K562 (cell line): Measurements from ENCODE around the gene MAP3K20. TPM values are rescaled to one million over a fixed set of nuclear protein-coding genes. Genes with fewer than 3 reads are reported as not detected.

Source experiments
- ATAC-seq: fragments of 200-7000 bp; cut with Tn5 transposase; 3 replicates; pipeline ENCODE4 v1.9.1; 2020; ENCODE audit warnings: moderate library complexity
- BruUV-seq: library from RNA; stranded (reverse); fragments of 400-500 nt; replicated peaks from 2 replicates; lab custom pipeline; 2021; lab: Mats Ljungman, UMichigan
- CTCF ChIA-PET: fragments of 300-600 bp; formaldehyde crosslinking; extraction: SDS; loops from one replicate; lab custom pipeline; 2021; ENCODE audit warnings: low intra/inter-chr PET ratio; lab: Yijun Ruan, JAX
- POLR2A ChIA-PET: fragments of 300-600, 350-650 bp; sonication (Branson Sonifier 250); formaldehyde crosslinking; extraction: SDS; loops from one replicate; lab custom pipeline; 2021; ENCODE audit warnings: antibody characterized with exemption, inconsistent platforms; lab: Yijun Ruan, JAX
- DNase-seq, 4 experiments: peaks; one replicate each; pipeline versions ENCODE4 v3.0.0 to v3.0.0-alpha.2; 2011 to 2018; ENCODE audit warnings: low spot score in 3 of 4, mixed read lengths in 3 of 4; ENCODE audit errors: extremely low read depth in 1 of 4
- FAIRE-seq: peaks from 2 replicates; lab custom pipeline; 2011; peaks lifted over from hg19 to GRCh38; lab: Jason Lieb, UNC
- H2AFZ ChIP-seq: 2 replicates; pipeline ENCODE4 v1.6.0; 2011; ENCODE audit warnings: low read depth, low read length, control low read depth, inconsistent platforms
- H3K27ac ChIP-seq: fragments of 200-600 bp; 3 replicates; pipeline ENCODE4 v1.8.0; 2011; ENCODE audit warnings: low read depth, mild to moderate bottlenecking, control low read depth, inconsistent platforms, low read length, moderate library complexity, mixed read lengths; ENCODE audit errors: extremely low read depth
- H3K27me3 ChIP-seq, 2 experiments: fragments of 300-600 bp in 1 of 2; 2 replicates in 1 of 2; 3 replicates in 1 of 2; pipeline versions ENCODE4 v1.6.0 to v1.8.0; 2011; ENCODE audit warnings: inconsistent platforms in 2 of 2, low read length in 2 of 2, mild to moderate bottlenecking in 1 of 2, mixed read lengths in 1 of 2, moderate library complexity in 1 of 2; ENCODE audit not compliant: control insufficient read depth in 2 of 2, insufficient read depth in 2 of 2
- H3K36me3 ChIP-seq: fragments of 300-600 bp; 3 replicates; pipeline ENCODE4 v1.8.0; 2011; ENCODE audit warnings: mild to moderate bottlenecking, low read length, inconsistent platforms; ENCODE audit not compliant: control insufficient read depth, insufficient read depth
- H3K4me1 ChIP-seq, 2 experiments: fragments of 200-600 bp in 1 of 2; replicated peaks in 1 of 2; 2 replicates in 1 of 2; 3 replicates in 1 of 2; pipeline versions ENCODE4 v1.5.1 to v1.8.0; 2011; ENCODE audit warnings: inconsistent platforms in 2 of 2, low read length in 2 of 2, mild to moderate bottlenecking in 1 of 2, mixed read lengths in 1 of 2, moderate library complexity in 1 of 2; ENCODE audit not compliant: control insufficient read depth in 2 of 2, insufficient read depth in 2 of 2
- H3K4me2 ChIP-seq: 2 replicates; pipeline ENCODE4 v1.6.1; 2011; ENCODE audit warnings: low read length, control low read depth, inconsistent platforms, mixed read lengths; ENCODE audit not compliant: insufficient read depth
- H3K4me3 ChIP-seq: fragments of 200-600 bp; sonication (generic), shearing (Covaris generic); 2 replicates; pipeline ENCODE4 v1.5.1; 2016; ENCODE audit warnings: control low read depth, inconsistent platforms
- H3K79me2 ChIP-seq: fragments of 200-600 bp; 3 replicates; pipeline ENCODE4 v1.8.0; 2011; ENCODE audit warnings: low read length, inconsistent platforms; ENCODE audit not compliant: control insufficient read depth, insufficient read depth
- H3K9ac ChIP-seq, 2 experiments: 2 replicates each; pipeline versions ENCODE4 v1.6.0 to v1.6.1; 2011; ENCODE audit warnings: low read depth in 2 of 2, low read length in 2 of 2, control low read depth in 1 of 2, inconsistent platforms in 1 of 2, mild to moderate bottlenecking in 1 of 2, mixed read lengths in 1 of 2; ENCODE audit not compliant: insufficient read depth in 1 of 2
- H3K9me1 ChIP-seq: one replicate; pipeline ENCODE4 v1.6.0; 2011; ENCODE audit warnings: inconsistent platforms, mild to moderate bottlenecking, low read length, moderate library complexity; ENCODE audit not compliant: control insufficient read depth, insufficient read depth
- H3K9me3 ChIP-seq: replicated peaks from 2 replicates; pipeline ENCODE4 v1.5.1; 2011; ENCODE audit warnings: low read depth, low read length, inconsistent platforms; ENCODE audit not compliant: control insufficient read depth, insufficient read depth
- H4K20me1 ChIP-seq: replicated peaks from 2 replicates; pipeline ENCODE4 v1.6.1; 2011; ENCODE audit warnings: low read length, inconsistent platforms, mixed read lengths; ENCODE audit not compliant: control insufficient read depth, insufficient read depth
- FOXA3 ChIP-seq, 2 experiments: fragments of 450-650 bp in 1 of 2; sonication (generic) in 1 of 2; formaldehyde crosslinking; IDR thresholded peaks in 1 of 2; conservative IDR thresholded peaks in 1 of 2; 2 replicates each; pipeline versions ENCODE4 v1.4.0 to v1.8.0; 2020 to 2022; ENCODE audit warnings: mild to moderate bottlenecking in 2 of 2, missing genetic modification reagents in 1 of 2
- GATAD2A ChIP-seq: fragments of 450-650 bp; IDR thresholded peaks from 2 replicates; pipeline ENCODE4 v1.6.1; 2017
- NCOR1 ChIP-seq: fragments of 450-650 bp; IDR thresholded peaks from 2 replicates; pipeline ENCODE4 v1.6.1; 2016; ENCODE audit warnings: mild to moderate bottlenecking, moderate library complexity
- NEUROD1 ChIP-seq: fragments of 150-350 bp; IDR thresholded peaks from 2 replicates; pipeline ENCODE4 v1.6.1; 2014; ENCODE audit warnings: borderline replicate concordance, low read length, low read depth; ENCODE audit not compliant: partially characterized antibody
- NFRKB ChIP-seq: fragments of 450-650 bp; IDR thresholded peaks from 2 replicates; pipeline ENCODE4 v1.6.1; 2016; ENCODE audit warnings: low read depth
- PKNOX1 ChIP-seq: fragments of 450-650 bp; IDR thresholded peaks from 2 replicates; pipeline ENCODE4 v1.6.1; 2016
- POLR2A ChIP-seq: fragments of 450-650 bp; conservative IDR thresholded peaks from 2 replicates; pipeline ENCODE4 v1.6.1; 2016
- PRDM10 ChIP-seq: fragments of 450-650 bp; IDR thresholded peaks from 2 replicates; pipeline ENCODE4 v1.6.1; 2018; ENCODE audit not compliant: partially characterized antibody
- PREB ChIP-seq: sonication (generic); formaldehyde crosslinking; IDR thresholded peaks from 2 replicates; pipeline ENCODE4 v1.8.1; 2023; ENCODE audit warnings: mild to moderate bottlenecking, missing genetic modification reagents
- RBFOX2 ChIP-seq: fragments of 200-400 bp; formaldehyde crosslinking; IDR thresholded peaks from 2 replicates; pipeline ENCODE4 v1.6.1; 2017; ENCODE audit warnings: low read depth, mild to moderate bottlenecking, low read length, moderate library complexity
- SMARCE1 ChIP-seq: fragments of 450-650 bp; IDR thresholded peaks from 2 replicates; pipeline ENCODE4 v1.7.1; 2016; ENCODE audit warnings: mild to moderate bottlenecking
- TAF7 ChIP-seq: fragments of 450-650 bp; IDR thresholded peaks from 2 replicates; pipeline ENCODE4 v1.6.1; 2016; ENCODE audit warnings: missing genetic modification characterization, missing compliant biosample characterization
- TBP ChIP-seq: optimal IDR thresholded peaks from 2 replicates; pipeline ENCODE3; 2011; ENCODE audit warnings: low read depth, low read length, improper control_type of control experiment
- ZNF695 ChIP-seq: fragments of 450-650 bp; formaldehyde crosslinking; IDR thresholded peaks from 2 replicates; pipeline ENCODE4 v1.4.0; 2020; ENCODE audit warnings: mild to moderate bottlenecking, moderate library complexity
- WGBS: fragments of 100-300 bp; shearing (Covaris generic); methylation state at CpG from one replicate; pipeline ENCODE4 v1.1.6; 2016; ENCODE audit warnings: low coverage, mixed read lengths; ENCODE audit not compliant: insufficient coverage; ENCODE audit errors: missing lambda C conversion rate; 5-methylcytosine and 5-hydroxymethylcytosine counted together
- in situ Hi-C: fragments of 300-500 bp; cut with MboI; formaldehyde crosslinking; loops from 4 replicates; pipeline ENCODE4 v1.15.0; 2018; ENCODE audit warnings: inconsistent platforms, mixed read lengths
- intact Hi-C: fragments of 100-400 bp; cut with micrococcal nuclease; formaldehyde crosslinking; loops from 2 replicates; pipeline ENCODE4 v1.14.2; 2022
- polyA plus RNA-seq, 8 experiments: library from polyadenylated mRNA; depleted of rRNA in 4 of 8; stranded (reverse) in 5 of 8; unstranded in 3 of 8; fragments of >200 nt; fragmentation: Nextera tagmentation in 2 of 8; fragmentation: Illumina TruSeq in 1 of 8; extraction: Ambion mirVana in 2 of 8; extraction: Trizol in 1 of 8; gene quantifications; 2 replicates each; pipeline versions ENCODE4 v1.2.1 to v1.2.3, GENCODE V29; 2011 to 2014; ENCODE audit warnings: inconsistent platforms in 1 of 8, missing spikeins in 1 of 8
- total RNA-seq, 7 experiments: library from RNA; depleted of rRNA in 6 of 7; stranded (reverse); fragments of >200 nt in 6 of 7; fragmentation: Illumina TruSeq in 2 of 7; extraction: Trizol in 2 of 7; gene quantifications; 2 replicates each; pipeline versions ENCODE4 v1.2.1 to v1.2.3, GENCODE V29; 2011 to 2021; ENCODE audit warnings: low replicate concordance in 1 of 7

The MAP3K20 gene
- total and polyA plus RNA-seq, 9 of the 15 experiments (the other 6 are each of a cell fraction or from before 2014, with no cell fraction given): 9.8 to 34.2 (median 27.3) TPM

GRCh38 chr2:173090276-173090877 lies 14.7 kb downstream of the MAP3K20 start:
- Histone ChIP-seq H3K36me3 (peaks cover 38% of the 10 kb centered on the region), H3K9ac (peak overlapping the region; percentile 73 to 85; a peak in 3 of 4 replicates), H3K79me2 (peaks cover 81% of the 10 kb centered on the region), H2AFZ (peak overlapping the region; percentile 94), H4K20me1 (no peaks in the 10 kb centered on the region), H3K9me3 (no peaks in the 10 kb centered on the region), H3K27ac (peak overlapping the region; percentile 92), H3K4me1 (peaks cover 10 to 32% of the 10 kb centered on the region in 2 experiments; a peak in 4 of 5 replicates), H3K4me2 (peak overlapping the region; percentile 87), H3K4me3 (peak overlapping the region; percentile 18), H3K27me3 (no peaks in the 10 kb centered on the region), H3K9me1 (no peaks in the 10 kb centered on the region)
- WGBS: 14% methylated on average over 11 of the region's 11 CpGs
- DNase-seq (peak in 3 of 4 experiments; percentile 30 to 64 (median 61)), FAIRE-seq (peak; percentile 75), ATAC-seq (peak; percentile 71)
- BruUV-seq: no TSS peak
- CTCF ChIA-PET: interaction anchor here (1.0 kb wide), 1 partner anchor 120 kb away, joined by 8 read pairs; no protein-coding TSS in a partner anchor
- POLR2A ChIA-PET: interaction anchor here (0.5 to 4.9 kb wide), 9 partner anchors 10 to 250 kb away, joined by 3 to 51 read pairs (median 4); no protein-coding TSS in a partner anchor
- in situ Hi-C loops: no loop called here
- intact Hi-C loops: loop anchor here (2.0 kb wide), 1 partner anchor 264 kb away; the partner anchor contains the start of gene CDCA7
- 0 out of 2 replicates have a peak, but pooled peaks have one; percentile 10 for TF ChIP-seq RBFOX2
- TF ChIP-seq TBP: peak; percentile 11
- peak; percentile 34 for TF ChIP-seq PRDM10
- TF ChIP-seq PKNOX1: peak; percentile 30; the same call in 1 of the 2 replicates
- peak; percentile 33; the same call in 1 of the 2 replicates for TF ChIP-seq GATAD2A
- no peak for TF ChIP-seq ZNF695 (CRISPR knock-in tag)
- TF ChIP-seq NEUROD1: no peak
- TF ChIP-seq NFRKB: peak; percentile 52; the same call in 1 of the 2 replicates
- 0 out of 2 replicates have a peak, but pooled peaks have one; percentile 10 for TF ChIP-seq TAF7 (tag)
- no peak for TF ChIP-seq PREB (CRISPR knock-in tag)
- 0 out of 2 replicates have a peak, but pooled peaks have one; percentile 35 for TF ChIP-seq POLR2A
- peak in 1 of 2 experiments; percentile 63; a peak in 1 of 4 replicates for TF ChIP-seq FOXA3 (CRISPR knock-in tag; conservative IDR thresholded peaks at IDR 0.05 in 1 of 2, IDR thresholded peaks at IDR 0.05 in 1 of 2)
- no peak for TF ChIP-seq NCOR1
- TF ChIP-seq SMARCE1: 0 out of 2 replicates have a peak, but pooled peaks have one; percentile 39
